ENCODE data around the gene MCOLN3.
"Not testable (repeated sequence)": the region's sequence is repeated elsewhere in the genome, so short reads cannot be mapped to it uniquely, and the experiment has no call there.

DNA sequence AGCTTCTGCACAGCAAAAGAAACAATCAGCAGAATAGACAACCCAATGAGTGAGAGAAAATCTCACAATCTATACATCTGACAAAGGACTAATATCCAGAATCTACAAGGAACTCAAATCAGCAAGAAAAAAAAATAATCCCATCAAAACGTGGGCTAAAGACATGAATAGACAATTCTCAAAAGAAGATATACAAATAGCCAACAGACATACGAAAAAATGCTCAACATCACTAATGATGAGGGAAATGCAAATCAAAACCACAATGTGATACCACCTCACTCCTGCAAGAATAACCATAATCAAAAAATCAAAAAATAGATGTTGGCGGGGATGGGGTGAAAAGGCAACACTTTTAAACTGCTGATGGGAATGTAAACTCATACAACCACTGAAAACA lies 61.7 kb downstream of the MCOLN3 start:
- TF ChIP-seq, protein P1, sequence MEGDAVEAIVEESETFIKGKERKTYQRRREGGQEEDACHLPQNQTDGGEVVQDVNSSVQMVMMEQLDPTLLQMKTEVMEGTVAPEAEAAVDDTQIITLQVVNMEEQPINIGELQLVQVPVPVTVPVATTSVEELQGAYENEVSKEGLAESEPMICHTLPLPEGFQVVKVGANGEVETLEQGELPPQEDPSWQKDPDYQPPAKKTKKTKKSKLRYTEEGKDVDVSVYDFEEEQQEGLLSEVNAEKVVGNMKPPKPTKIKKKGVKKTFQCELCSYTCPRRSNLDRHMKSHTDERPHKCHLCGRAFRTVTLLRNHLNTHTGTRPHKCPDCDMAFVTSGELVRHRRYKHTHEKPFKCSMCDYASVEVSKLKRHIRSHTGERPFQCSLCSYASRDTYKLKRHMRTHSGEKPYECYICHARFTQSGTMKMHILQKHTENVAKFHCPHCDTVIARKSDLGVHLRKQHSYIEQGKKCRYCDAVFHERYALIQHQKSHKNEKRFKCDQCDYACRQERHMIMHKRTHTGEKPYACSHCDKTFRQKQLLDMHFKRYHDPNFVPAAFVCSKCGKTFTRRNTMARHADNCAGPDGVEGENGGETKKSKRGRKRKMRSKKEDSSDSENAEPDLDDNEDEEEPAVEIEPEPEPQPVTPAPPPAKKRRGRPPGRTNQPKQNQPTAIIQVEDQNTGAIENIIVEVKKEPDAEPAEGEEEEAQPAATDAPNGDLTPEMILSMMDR (IDR thresholded peaks at IDR 0.05; ENCODE audit: low read length), result not testable (repeated sequence)
- not testable (repeated sequence) for TF ChIP-seq EZH2 (optimal IDR thresholded peaks at IDR 0.05; ENCODE audit: low read depth, low read length); EZH2phosphoT487 (IDR thresholded peaks at IDR 0.05; ENCODE audit: low read length)
